ENCODE data around the gene ITPA. TPM values are rescaled to one million over a fixed set of nuclear protein-coding genes. Genes with fewer than 3 reads are reported as not detected.
A peak's percentile ranks its signal among the peaks of the same experiment; 100 is the strongest.

The ITPA gene
- total and polyA plus RNA-seq, 2 of the 13 experiments (the other 11 are each of a cell fraction or from before 2014, with no cell fraction given), result 60.1 to 103 TPM

DNA sequence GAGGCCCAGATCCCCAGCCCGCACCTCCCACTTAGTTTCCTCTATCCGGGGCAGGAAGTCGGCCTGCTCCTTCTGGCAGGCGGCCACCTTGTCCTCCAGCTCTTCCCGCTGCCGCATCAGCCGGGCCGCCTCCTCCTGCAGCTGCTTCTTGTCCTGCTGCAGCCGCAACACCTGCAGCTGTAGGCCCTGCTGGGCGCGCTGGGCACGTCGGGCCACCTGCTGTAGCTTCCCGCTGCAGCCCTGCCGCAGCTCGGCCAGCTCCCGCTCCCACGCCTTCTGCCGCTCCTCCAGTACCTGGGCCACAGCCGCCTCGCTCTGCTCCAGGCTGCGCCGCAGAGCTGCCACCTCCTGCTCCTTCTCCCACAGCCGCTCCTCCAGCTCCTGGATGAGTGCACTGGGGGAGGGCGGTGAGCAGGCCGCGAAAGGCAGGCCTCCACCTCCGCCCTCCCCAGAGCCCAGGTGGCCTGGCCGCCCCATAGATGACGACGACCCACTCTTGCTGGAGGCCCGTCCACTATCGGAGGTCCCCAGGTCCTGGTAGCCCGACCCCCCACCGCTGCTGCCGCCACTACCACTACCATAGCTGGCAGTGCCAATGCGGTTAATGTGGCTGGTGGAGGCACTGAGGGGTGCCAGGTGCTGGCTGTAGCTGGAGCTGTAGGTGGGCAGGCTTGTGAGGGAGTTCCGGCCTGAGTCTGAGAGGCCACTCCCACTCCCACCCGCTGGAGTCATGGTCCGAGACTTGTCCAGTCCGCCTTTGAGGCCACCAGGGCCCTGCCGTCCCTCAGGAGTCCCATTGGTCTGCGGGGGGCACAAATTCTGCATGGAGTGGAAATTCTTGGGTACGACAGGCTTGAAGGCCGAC is 43.6 kb upstream of the ITPA start:
- BruUV-seq (replicated peaks), result no TSS peak
- no peak for ATAC-seq

More for the DNA sequence above, 43.6 kb upstream of the ITPA start:
- Histone ChIP-seq H3K9ac (ENCODE audit: insufficient read depth, low read depth, low read length) (no peak overlapping the region), H3K4me1 (ENCODE audit: insufficient read depth, low read length) (peaks cover 68% of the 10 kb centered on the region), H3K27me3 (ENCODE audit: control insufficient read depth in 1 of 2, insufficient read depth in 2 of 2, low read length in 2 of 2) (no peaks in the 10 kb centered on the region), H3K4me3 (replicated peaks in 1 of 3; ENCODE audit: insufficient read depth in 1 of 3, low read depth in 2 of 3, low read length in 3 of 3) (no peak overlapping the region), H4K20me1 (ENCODE audit: insufficient read depth, low read length) (no peaks in the 10 kb centered on the region), H3K4me2 (ENCODE audit: low read depth, low read length) (no peak overlapping the region), H3K27ac (ENCODE audit: extremely low read length, insufficient read depth, low read length) (no peak overlapping the region), H3K36me3 (replicated peaks in 1 of 2; ENCODE audit: control insufficient read depth in 1 of 2, insufficient read depth in 2 of 2, low read length in 2 of 2) (no peaks in the 10 kb centered on the region), H3K79me2 (ENCODE audit: insufficient read depth, low read length) (no peaks in the 10 kb centered on the region), H2AFZ (ENCODE audit: low read length) (no peak overlapping the region), H3K9me3 (ENCODE audit: low read length) (no peaks in the 10 kb centered on the region)
- POLR2A ChIA-PET, result interaction anchor here (1.1 to 1.6 kb wide), 2 partner anchors 27 to 43 kb away, joined by 3 to 5 read pairs; no protein-coding TSS in a partner anchor
- FAIRE-seq (no peak), DNase-seq (ENCODE audit: low spot score) (no peak)
- WGBS (ENCODE audit: low lambda C conversion rate), result 96% methylated on average over 45 of the region's 45 CpGs
- in situ Hi-C loops (cut with HindIII; ENCODE audit: extremely low pct_ligation_motif_present, low pct_unique_long_range_greater_than_20kb), result no loop called here
- intact Hi-C loops (cut with micrococcal nuclease; ENCODE audit: unreplicated experiment), result loop anchor here (10.0 kb wide), 1 partner anchor 79 kb away; no protein-coding TSS in a partner anchor
- TF ChIP-seq DNMT1 (CRISPR knock-in tag; IDR thresholded peaks at IDR 0.05) (0 out of 2 replicates have a peak, but pooled peaks have one; percentile 41), ZNF558 (CRISPR knock-in tag; IDR thresholded peaks at IDR 0.05; ENCODE audit: borderline replicate concordance) (no peak), ZNF790 (CRISPR knock-in tag; IDR thresholded peaks at IDR 0.05; ENCODE audit: borderline replicate concordance) (no peak), RBFOX2 (IDR thresholded peaks at IDR 0.05; ENCODE audit: low read depth, low read length) (peak; percentile 50), ZBTB38 (CRISPR knock-in tag; IDR thresholded peaks at IDR 0.05) (peak; percentile 21; the same call in 1 of the 2 replicates), CENPX (CRISPR knock-in tag; IDR thresholded peaks at IDR 0.05) (no peak), ZNF205 (CRISPR knock-in tag; IDR thresholded peaks at IDR 0.05) (no peak), AGO2 (optimal IDR thresholded peaks at IDR 0.05; ENCODE audit: low read depth, low read length) (peak; percentile 73), HNRNPL (IDR thresholded peaks at IDR 0.05; ENCODE audit: low read depth, low read length) (peak; percentile 72), GRHL1 (CRISPR knock-in tag; conservative IDR thresholded peaks at IDR 0.05) (no peak), AKAP8 (CRISPR knock-in tag; IDR thresholded peaks at IDR 0.05) (0 out of 2 replicates have a peak, but pooled peaks have one; percentile 23), ZFP36L1 (CRISPR knock-in tag; IDR thresholded peaks at IDR 0.05) (no peak), BRD4 (CRISPR knock-in tag; IDR thresholded peaks at IDR 0.05) (no peak)
- CTCF ChIA-PET (ENCODE audit: low intra/inter-chr PET ratio, low total read pairs), result no interaction called here

All from HepG2 (cell line).